ENCODE results near the gene EXOC8.
"Not testable (repeated sequence)": the region's sequence is repeated elsewhere in the genome, so short reads cannot be mapped to it uniquely, and the experiment has no call there.

Gene EXOC8

DNA sequence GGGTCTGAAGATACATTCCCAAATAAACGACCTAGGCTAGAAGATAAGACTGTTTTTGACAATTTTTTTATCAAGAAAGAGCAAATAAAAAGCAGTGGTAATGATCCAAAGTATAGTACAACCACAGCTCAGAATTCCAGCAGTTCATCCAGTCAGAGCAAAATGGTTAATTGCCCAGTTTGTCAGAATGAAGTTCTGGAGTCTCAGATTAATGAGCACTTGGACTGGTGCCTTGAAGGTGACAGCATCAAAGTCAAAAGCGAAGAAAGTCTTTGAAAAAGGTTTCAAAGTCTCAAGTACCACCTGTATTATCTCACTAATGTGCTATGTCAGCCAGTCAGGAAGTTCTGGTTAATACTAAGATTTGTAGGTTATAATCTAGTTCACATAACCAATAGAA, 15.4 kb upstream of the EXOC8 start:
- no peak for DNase-seq

DNA sequence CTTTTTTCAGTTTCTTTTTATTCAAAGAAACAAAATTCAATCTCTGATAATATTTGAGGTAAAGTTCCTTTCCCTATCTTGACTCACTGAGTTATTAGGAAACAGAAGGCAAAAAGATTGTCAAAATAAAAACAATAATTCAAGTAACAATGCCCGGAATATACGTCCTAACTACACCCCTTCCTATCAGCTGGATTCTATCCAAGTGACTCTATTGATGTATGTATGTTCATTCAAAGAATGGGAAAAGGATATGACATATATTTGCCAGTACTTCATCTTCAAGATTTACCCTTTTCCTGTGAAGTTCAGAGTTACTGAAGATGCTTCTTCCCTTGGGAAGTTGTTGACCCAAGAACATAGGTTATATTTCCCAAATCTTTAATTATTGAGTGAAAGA, 14.2 kb upstream of the EXOC8 start:
- no peak for DNase-seq

DNA sequence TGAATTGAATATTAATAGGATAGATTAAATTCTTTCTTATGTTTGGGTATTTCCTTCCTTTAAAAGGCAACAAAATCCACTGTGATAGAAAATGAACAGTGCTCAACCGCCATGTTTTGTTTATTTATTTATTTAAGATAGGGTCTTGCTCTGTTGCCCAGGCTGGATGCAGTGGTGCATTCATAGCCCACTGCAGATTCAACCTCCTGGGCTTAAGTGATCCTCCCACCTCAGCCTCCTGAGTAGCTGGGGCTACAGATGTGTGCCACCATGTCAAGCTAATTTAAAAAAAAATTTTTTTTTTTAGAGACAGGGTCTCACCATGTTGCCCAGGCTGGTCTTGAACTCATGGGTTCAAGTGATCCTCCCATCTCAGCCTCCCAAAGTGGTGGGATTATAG, 11.2 kb upstream of the EXOC8 start:
- DNase-seq = not testable (repeated sequence)

DNA sequence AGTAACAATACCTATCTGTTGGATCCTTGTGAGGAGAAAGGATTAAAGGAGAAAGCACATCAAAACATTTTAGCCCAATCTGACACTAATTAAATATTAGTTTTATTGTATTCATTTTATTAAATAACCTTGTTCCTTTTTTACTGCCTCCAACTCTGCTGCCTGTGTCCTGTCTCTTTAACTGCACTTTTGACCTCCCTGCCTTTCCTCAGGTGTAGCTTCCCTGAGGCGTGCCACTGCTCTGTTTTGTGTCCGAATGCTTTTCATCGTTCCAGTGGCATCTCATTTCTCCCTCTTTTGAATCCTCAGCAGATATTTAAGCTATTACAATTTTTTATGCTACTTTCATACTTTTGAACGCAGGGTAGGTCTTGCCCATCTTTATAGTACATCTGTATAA, 10.8 kb upstream of the EXOC8 start:
- no peak for DNase-seq

DNA sequence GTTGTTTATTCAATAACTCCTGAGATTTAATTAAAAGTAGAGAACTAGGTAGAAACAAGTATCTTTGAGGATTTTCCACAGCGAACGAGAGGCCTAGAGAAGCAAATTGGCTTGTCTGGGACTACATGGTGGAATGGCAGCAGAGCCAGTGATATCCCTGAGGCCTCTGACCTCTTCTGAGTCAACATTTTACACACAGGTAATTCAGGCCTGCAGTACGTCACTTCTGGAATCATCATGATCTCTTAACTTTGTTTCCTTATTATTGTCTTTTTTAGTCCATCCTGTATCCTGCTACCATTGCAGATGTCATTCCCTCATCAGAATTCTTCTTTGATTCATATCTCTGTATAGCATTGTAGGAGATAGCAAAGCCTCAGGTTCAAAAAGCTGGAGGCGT, 10.3 kb upstream of the EXOC8 start:
- no peak for DNase-seq

DNA sequence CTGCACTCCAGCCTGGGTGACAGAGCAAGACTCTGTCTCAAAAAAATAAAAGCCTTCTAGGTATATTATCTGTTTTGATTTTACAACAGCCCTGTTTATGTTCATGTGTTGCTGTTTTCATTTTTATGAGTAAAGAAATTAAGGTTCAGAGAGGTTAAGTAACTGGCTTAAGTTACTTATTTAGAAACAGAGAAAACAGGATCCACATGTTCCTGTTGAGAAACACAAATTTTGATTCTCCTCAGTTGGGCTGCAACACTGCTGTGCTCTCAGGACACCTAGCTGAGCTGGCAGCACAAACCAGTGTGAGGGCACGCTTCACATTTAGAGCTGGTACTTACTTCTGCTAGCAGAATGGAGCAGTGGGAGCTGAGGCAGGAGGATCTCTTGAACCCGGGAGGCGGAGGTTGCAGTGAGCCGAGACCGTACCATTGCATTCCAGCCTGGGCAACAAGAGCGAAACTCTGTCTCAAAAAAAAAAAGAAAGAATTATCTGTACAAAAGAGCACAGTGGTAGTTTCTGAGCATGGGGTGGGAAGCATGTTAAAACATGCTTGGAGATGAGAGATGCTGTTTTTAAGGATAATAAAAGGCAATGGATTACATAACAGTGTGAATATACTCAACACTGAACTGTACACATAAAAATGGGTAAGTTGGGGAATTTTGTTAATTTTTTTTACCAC, 2.8 kb upstream of the EXOC8 start:
- no peak for DNase-seq

DNA sequence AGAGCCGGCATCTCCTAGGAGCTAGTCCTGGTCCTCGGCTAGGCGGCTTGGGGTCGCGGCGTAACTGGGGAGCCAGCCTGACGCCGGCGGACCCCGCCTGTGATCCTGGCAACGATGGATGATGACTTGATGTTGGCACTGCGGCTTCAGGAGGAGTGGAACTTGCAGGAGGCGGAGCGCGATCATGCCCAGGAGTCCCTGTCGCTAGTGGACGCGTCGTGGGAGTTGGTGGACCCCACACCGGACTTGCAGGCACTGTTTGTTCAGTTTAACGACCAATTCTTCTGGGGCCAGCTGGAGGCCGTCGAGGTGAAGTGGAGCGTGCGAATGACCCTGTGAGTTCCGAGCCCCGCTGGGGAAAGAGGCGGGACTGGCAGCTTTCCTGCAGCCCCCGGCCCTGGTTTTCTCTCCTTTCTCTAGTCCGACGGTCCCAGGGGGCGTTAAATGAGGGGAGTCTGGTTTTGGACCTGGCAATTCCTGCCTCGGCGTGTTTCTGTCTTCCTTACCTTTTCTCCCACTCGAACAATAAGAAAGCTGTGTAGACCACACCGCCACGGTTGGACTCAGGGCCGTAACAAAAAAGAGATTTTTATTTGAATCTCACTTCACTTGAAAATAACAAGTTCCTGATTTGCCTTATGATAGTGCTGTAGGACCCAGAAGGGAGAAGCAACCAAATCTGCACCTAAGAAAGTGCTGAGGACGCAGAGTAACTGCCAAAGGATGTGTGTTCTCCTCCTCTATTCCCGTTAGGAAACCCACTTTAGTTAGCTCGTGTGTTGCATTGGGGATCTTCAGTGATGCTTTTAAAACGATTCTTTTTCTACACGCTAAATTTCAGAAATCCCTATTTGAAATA, 847 bp upstream of the EXOC8 start, which contains the start of gene SPRTN:
Gene SPRTN (plus strand): TSS at position 24 of the 859 bp plus-strand sequence. CDS start 91 bp downstream, at position 115.
- DNase-seq = no peak

DNA sequence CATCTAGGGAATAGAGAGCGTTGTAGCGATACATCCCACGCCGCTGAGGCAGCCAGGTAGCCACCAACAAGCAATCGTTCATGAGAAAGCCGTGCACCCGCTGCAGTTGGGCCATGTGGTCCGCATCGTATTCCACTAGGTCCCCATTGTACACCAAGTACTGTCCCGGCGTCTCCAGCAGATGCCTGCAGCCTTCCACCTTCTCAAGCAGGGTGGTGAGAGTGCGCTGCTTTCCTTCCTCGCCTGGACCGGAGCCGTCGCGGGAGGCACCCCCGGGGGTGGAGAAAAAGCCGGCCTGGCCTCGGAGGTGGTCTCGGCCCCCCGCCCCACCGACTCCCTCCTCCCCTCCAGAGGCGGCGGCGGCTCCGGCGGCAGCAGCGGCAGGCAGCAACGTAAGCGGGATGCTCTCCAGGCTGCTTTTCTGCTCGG, 595 bp downstream of the EXOC8 start:
- no peak for DNase-seq

DNA sequence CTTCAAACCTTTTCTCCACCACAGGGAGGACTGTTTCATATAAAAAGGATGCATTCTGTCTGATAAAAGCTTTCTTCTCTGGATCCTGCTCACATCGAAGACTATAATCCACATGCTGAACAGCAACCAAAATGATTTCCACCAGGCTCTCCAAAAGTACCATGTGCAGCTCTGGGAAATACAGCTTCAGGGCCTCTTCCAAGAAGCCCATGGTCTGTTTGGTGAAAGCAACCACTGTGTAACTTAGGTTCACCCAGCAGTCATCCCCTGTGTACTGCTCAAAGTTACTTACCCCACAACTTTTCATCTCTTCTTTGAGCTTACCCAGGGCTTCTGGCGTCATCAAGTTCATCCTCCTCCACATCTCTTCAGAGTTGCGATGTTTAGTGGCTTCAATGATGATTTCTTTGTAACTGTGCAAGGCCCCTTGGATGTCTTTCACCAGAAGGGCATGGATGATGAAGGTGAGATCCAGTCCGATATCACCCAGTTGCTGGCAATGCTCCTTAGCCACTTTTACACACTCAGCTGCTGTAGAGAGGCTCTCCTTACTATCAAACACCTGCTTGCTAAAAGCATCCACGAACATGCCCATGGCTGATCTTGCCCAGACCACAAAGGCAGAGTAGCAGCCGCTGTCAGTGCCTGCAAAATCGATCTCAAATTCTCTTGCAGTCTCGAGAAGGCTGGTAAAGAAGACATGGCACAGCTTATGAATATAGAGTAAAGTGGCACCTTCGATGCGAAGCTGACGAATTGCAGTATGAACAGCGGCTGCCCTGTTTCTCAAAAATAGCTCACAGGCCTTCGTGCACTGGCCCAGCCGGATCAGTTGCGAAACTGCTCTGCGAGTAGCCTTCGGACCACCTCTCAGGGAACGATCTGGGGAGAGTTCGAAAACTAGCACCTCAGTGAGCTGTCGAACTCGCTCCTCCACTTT, 1.7 kb downstream of the EXOC8 start:
- no peak for DNase-seq

DNA sequence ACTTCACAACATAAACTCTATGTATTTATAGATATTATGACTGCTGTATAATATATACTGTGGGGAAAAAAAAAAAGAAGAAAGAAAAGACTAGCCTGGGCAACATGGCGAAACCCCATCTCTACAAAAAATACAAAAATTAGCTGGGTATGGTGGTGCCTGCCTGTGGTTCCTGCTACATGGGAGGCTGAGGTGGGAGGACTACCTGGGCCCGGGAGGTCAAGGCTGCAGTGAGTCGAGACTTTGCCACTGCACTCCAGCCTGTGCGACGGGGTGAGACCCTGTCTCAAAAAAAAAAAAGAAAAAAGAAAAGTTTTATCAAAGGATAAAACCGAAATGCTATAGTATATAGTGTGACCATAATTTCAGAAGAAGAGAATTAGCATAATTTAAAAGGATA, 2.7 kb downstream of the EXOC8 start:
- DNase-seq = no peak

DNA sequence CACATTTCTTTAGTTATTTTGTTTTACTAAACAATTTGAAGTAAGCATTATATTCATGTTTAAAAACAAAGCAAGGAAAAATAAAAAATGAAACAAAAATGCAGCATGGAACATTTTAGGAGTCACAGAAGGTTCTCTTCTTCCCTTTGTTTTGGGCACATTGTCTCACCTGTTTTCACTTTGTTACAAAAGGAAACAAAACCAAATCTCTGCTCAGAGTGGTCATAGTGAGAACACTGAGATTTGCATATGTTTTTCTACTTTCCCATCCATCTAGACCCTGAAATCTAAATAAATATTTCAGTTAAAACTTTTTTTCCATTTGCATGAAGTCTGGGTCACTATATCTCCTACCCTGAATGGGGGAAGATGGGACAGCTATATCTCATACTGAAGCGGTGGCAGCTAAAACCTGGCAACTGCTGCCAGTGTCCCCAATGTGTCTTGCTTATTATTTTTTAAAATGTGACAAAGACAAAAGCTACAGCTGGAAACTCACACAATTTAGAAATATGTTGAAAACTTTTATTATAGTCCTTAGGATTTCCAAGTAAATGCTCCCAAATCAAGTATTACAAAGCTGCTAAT, 3.5 kb downstream of the EXOC8 start:
- no peak for DNase-seq

DNA sequence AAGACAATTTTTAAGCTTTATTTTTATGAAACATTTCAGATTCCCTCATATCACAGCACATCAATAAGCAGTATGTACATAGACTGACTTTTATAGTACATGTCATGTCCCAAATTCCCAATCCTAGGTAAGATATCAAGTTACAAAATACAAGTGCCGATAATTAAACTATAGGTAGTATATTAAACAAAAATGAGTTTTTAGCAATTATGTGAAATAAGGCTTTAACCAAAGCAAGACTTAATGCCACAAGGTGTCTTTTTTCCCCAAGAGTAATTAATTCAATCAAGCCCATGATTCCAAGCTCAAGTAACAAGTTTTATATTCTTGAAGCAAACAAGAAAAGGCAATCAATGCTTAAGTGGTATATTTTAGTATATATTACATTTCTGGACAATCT, 4.9 kb downstream of the EXOC8 start:
- DNase-seq = no peak

DNA sequence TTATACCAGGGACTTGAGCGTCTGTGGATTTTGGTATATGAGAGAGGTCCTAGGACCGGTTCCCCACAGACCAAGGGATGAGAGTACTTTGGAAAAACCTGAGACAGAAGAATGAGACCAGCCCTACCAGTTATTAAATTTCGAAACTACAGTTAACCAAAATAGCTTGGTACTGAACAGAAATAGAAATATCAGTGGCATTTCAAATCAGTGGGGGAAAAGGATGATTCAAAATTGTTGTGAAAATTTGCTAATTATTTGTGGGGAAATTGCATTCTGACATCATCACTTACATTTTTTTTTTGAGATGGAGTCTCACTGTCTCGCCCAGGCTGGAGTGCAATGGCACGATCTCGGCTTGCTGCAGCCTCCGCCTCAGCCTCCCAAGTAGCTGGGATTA, 8.2 kb downstream of the EXOC8 start:
- DNase-seq = no peak

DNA sequence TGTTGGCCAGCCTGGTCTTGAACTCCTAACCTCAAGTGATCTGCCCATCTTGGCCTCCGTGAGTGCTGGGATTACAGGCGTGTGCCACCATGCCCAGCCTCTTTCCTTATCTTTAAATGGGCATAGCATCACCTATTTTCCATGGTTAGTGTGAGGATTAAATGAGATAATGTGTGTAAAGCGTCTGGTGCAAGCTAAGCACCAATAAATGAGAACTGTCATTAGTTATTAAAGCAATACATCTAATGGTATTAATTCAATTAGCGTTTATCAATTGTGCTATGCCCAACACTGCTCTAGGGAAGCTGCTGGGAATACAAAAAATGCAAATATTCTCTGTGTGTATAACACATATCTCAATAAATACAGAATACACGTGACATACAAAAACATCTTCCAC, 10.0 kb downstream of the EXOC8 start:
- DNase-seq = no peak

DNA sequence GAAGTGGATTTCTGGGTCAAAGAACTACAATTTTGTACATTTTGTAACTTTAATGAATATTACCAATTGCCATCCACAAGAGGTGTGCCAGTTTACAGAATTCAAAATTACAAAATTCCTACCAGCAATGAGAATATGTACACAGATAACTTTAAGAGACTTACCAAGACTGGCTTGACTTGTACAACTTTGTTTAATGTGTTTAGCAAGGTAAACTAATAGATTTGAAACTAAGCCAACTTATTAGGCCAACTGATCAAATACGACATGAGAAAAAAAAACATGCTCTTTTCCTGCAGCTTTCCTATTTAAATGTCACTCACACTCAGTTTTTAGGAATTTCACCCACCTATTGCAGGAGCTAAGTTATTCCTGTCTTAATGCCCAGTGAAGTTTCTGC, 11.4 kb downstream of the EXOC8 start:
- DNase-seq = no peak

DNA sequence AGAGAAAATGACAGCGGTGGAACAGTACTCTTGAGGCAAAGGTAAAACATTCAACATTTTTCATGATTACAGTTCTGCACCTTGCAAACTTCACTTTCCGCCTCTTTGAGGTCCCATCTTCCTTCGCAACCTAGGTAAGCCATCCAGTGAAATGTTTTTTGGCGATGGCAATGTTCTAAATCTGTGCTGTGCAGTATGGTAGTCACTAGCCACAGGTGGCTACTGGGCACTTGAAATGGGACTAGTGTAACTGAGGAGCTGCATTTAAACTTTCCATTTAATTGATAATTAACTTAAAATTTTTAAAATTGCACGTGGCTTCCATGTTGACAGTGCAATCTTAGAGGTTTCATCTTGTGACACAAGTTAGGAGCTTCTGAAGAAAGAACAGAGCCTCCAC, 13.0 kb downstream of the EXOC8 start:
- no peak for DNase-seq

DNA sequence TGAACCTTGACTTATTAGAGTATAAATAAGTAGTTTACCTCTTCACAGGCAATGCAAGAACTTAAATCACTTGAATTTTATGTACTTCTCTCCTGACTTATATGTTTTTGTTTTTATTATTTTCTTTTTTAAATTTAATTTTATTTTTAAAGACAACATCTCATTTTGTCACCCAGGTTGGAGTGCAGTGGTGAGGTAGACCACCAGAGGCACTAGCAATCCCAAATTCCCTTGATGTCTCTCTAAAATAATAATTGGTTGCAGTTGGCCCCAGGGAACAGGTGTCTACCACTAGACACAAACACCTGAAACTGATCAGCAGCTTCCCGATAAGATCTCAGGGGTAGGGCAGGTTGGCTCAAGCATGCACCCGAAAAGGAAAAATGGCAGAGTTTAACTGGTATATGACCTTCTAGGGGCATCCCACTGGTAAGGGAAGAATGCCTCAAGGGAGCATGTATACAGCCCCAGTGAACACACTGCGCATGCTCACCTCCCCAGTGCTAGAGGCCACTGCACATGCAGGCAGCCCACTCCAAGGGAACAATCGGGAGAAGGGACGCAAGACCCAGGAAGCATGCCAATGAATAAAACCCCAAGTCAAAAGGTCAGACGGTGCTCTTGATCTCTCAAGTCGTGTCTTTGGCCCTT, 14.6 kb downstream of the EXOC8 start:
- no peak for DNase-seq

DNA sequence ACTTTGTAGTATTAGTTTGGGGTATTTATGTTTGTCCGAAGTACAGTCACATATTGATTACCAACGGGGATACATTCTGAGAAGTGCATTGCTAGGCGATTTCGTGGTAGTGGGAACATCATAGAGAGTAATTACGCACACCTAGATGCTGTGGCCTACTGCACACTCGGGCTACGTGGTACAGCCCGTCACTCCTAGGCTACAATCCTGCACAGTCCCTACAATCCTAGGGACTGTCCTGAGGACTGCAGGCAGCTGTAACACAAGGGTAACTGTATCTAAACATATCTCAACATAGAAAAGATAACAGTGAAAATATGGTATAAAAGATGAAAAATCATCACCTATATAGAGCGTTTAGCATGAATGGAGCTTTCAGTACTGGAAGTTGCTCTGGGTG, 18.6 kb downstream of the EXOC8 start:
- no peak for DNase-seq

DNA sequence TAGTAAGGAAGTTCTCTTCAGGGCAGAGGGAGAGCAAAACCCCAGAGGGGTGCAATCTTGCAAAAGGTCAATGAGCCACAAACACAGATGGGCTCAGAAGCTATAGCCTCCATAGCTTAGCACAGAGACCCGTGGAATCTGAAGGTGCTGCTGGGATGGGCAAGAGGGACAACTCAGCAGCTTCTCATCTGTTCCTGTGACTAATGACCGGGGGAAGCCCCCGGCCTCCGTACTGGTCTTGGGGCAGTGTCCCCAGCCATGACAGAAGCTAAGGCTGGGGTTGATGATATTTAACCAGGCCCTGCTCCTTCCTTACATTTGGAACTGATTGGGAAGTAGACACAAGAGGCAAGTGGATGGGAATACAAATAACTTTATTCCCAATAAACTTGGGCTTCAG, 19.1 kb downstream of the EXOC8 start:
- no peak for DNase-seq

DNA sequence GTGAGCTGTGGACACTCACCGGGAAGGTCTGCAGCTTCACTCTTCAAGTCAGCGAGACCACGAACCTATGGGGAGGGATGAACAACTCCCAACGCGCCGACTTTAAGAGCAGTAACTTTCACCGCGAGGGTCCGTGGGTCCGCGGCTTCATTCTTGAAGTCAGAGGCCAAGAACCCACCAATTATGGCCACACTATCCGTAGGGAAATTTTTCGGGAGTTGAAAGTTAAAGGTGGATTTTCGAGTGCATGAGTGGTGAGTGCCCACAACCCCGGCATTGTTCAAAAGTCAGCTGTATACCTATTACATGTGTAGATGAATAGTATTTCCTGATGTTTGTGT, 19.7 kb downstream of the EXOC8 start:
- no peak for DNase-seq

DNA sequence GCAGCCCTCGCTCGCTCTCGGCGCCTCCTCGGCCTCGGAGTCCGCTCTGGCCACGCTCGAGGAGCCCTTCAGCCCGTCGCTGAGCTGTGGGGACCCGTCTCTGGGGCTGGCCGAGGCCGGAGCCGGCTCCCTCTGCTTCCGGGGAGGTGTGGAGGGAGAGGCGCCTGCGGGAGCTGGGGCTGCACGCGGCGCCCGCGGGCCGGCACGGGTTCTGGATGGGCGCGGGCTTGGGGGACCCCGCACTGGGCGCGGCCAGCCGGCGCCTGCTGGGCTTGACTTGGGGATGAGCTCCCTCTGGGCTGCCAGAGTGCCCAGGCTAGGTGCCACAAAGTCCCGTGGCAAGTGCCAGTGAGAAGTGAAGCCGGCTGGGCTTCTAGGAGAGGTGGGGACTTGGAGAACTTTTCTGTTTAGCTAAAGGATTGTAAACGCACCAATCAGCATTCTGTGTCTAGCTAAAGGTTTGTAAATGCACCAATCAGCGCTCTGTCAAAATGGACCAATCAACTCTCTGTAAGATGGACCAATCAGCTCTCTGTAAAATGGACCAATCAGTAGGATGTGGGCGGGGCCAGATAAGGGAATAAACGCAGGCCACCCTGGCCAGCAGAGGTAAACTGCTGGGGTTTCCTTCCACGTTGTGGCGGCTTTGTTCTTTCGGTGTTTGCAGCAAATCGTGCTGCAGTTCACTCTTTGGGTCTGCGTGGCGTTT, 20.2 kb downstream of the EXOC8 start:
- DNase-seq = no peak

DNA sequence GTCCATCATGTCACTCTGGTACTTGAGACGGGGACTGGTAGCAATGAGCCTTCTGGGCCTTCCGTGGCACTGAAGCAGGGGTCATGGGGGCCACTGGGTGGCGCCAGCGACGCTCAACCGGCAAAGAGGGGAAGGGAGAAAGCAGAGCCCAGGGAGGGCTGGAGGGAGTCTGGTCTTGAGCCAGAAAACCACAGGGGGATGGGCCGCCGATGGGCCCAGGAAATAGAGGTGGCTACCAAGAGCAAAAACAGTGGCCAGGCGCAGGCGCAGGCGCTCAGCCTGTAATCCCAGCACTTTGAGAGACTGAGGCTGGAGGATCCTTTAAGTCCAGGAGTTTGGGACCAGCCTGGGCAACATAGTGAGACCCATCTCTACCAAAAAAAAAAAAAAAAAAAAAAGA, 21.8 kb downstream of the EXOC8 start:
- peak; percentile 30 for DNase-seq

Measured in CD4-positive, alpha-beta T cell treated with Interferon gamma for 1 hour (primary cell).